A172 (cell line): ENCODE data around the gene NDUFB10. TPM values are rescaled to one million over a fixed set of nuclear protein-coding genes. Genes with fewer than 3 reads are reported as not detected.
"Not testable (repeated sequence)": the region's sequence is repeated elsewhere in the genome, so short reads cannot be mapped to it uniquely, and the experiment has no call there.

Experiments used
- DNase-seq: peaks from one replicate; pipeline ENCODE4 v3.0.0-alpha.2; 2015; ENCODE audit warnings: low spot score
- total RNA-seq: library from RNA; depleted of rRNA; stranded (reverse); fragments of >200 nt; shearing (Covaris generic); gene quantifications from 2 replicates; pipeline ENCODE4 v1.2.3, GENCODE V29; 2014

Gene NDUFB10
- total RNA-seq, 1 experiment from 2014 or later = 367 TPM

- DNase-seq = no peak
Measured at GRCh38 chr16:1924095-1924494, 35.2 kb upstream of the NDUFB10 start.

GRCh38 chr16:1926271-1926670 is 33.1 kb upstream of the NDUFB10 start:
- no peak for DNase-seq

DNA sequence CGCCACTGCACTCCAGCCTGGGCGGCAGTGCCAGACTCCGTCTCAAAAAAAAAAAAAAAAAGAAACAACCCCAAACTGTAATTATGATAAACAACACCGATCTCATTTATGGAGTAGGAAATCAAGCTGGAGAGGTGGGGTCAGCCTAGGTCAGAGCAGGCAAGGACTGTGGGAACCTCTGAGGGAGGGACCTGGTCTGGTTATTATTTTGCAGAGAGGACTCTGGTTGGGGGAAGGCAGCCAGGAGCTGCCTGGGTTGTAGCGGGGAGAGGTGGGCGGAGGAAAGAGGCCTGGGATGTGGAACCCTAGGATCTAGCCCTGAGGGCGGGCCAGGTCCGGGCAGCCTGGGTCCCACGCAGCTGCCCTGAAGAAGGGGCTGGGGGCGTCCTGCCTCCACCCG is 30.2 kb upstream of the NDUFB10 start:
- DNase-seq = peak; percentile 57

DNA sequence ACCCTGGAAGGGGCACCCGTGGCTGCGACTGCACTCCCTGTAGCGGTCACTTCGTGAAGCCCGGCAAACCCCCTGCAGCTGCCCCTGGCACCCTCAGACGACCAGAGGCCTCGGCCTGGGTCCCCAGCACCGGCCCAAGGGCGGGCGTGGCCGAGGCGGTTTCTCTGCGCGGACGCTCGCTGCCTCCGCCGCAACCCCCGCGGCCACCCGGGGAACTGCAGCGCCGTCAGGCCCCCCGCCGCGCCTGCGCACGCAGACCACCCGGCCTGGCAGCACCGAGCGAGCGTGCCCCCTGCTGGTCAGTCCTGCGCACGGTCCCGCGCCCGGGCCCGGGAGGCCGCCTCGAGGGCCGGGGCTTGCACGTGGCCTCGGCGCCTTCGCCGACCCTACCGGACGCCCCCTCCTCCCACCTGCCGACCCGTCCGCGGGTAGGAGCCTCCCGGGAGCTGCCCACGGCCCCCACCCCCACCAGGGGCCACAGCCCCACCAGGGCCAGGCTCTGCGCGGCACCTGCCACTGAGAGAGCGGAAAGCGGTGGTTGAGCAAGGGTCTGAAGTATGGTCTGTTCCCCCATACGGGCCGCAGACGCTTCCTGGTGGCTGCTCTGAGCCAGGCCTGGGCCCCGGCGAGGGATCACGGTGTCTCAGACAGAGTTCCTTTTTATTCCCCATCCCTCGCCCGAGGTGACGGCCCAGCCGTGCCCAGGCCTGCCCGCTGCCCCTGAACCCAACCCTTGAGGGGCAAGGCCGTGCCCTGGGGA is 29.6 kb upstream of the NDUFB10 start:
- peak; percentile 60 for DNase-seq

DNA sequence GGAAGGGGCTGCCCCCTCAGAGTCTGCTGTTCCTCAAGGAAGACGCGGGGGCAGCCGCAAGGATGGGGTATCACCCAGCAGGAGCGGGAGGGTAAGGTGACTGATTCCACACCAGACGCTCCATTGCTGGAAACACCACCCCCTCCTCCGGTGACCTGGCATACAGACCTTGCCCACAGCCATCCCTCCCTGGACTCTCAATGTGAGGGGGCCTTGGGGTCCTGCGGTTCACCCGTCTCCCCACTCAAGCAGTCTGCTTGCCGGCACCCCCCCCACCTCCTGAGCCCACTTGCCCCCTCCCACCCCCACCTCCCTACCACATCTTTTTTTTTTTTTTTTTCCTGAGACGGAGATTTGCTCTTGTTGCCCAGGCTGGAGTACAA is 29.0 kb upstream of the NDUFB10 start:
- DNase-seq = no peak

DNA sequence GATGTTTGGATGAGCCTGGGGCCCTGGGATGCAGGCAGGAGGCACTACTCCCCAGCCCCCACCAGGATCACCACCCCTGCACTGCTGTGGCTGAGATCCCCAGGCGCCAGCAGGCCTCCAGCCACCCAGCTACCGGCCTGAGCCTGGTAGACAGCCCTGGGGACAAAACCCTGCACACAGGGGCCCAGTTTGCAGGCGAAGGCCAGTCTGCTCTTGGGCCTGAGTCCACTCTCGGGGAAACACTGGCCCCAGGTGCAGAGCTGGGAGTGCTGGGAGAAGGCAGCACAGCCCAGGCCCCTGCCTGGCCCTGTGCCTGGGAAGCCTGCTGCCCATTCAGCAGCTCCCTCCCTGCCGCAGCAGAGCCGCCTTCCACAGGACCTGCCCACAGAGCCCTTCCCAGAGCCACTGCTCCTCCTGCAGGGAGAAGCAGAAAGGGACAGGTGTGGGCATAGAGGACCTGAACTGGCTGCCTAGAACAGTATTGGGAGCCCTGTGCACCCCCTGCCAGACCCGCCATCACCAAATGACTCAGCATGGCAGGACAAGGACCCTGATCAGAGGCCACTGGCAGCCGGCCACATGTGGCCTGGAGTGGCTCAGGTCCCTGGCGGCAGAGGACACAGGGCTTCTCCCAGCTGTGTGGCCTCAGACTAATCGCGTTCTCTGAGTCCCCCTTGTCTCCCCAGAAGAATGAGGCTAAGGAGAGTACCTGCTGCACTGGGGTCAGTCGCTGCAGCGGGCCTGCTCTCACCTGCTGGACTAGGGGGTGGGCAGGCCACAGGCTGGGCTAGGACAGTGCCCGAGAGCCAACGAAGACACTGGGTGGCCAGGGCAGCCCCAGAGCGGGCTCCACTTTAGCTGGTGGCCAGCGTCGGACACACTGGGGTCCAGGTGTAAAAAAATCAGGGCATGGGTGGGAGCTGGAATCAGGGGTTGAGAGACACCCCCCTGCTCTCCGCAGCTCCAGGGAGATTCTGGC is 27.0 kb upstream of the NDUFB10 start:
- DNase-seq = peak; percentile 36

- no peak for DNase-seq
Measured at GRCh38 chr16:1933097-1933661, 26.2 kb upstream of the NDUFB10 start.

- DNase-seq = no peak
Measured at GRCh38 chr16:1936945-1937479, 22.3 kb upstream of the NDUFB10 start.

GRCh38 chr16:1938316-1938715 is 21.0 kb upstream of the NDUFB10 start:
- no peak for DNase-seq

DNA sequence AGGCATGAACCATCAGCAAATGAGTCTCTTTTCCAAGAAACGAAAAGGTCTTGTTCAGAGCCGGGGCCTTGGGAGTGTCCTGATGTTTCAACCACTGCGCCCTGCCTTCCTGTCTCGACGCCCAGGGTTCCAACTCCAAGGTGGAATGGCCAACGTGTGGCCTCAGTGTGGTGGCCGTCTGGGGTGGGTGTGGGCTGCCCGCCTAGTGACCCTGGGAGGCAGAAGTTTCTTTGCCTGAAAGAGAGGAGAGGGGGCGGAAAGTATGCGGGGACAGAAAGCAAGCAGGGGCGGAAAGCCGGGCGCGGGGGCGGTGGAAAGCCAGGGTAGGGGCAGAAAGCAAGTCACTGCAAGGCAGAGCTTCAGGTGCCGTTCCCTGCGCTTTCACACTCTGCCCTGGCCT is 20.4 kb upstream of the NDUFB10 start:
- no peak for DNase-seq

GRCh38 chr16:1939833-1940232 is 19.5 kb upstream of the NDUFB10 start:
- not testable (repeated sequence) for DNase-seq

GRCh38 chr16:1940273-1941161 is 18.8 kb upstream of the NDUFB10 start:
- DNase-seq = no peak

- no peak for DNase-seq
Measured at GRCh38 chr16:1941162-1942046, 17.9 kb upstream of the NDUFB10 start.

DNA sequence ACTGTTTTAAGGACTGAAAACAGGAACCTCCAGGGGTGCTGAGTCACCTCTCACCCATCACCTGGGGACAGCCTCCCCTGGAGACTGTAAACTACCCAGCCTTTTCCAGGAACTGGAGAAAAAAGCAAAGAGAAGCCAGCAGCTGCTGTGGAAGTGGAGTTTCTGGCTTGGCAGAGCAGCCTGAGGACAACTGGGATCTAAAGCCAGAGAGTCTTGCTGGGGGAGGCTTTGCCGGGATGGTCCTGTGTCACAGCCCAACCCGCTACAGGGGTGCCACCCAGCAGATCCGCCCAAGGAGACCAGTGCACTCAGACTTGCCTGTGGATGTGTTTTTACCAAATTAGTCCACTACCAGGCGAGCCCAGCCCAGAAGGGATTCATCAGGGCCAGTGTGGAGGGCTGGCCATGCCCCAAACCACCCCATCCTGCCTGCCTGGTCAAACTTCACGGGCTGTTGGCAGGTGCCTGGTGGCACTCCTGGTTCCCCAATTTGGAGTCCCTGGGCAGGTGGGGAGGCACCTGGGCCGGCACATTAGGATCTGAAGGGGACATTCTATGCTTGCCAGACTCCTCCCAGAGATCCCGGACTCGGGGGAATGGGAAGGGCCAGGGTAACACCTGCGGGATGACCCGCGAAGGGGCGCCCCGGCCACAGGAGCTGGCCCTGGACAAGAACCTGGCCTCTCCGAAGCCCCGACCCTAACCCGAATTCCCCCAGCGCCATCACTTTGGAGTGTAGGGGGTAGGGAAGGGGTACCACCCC is 17.1 kb upstream of the NDUFB10 start:
- DNase-seq = no peak

DNA sequence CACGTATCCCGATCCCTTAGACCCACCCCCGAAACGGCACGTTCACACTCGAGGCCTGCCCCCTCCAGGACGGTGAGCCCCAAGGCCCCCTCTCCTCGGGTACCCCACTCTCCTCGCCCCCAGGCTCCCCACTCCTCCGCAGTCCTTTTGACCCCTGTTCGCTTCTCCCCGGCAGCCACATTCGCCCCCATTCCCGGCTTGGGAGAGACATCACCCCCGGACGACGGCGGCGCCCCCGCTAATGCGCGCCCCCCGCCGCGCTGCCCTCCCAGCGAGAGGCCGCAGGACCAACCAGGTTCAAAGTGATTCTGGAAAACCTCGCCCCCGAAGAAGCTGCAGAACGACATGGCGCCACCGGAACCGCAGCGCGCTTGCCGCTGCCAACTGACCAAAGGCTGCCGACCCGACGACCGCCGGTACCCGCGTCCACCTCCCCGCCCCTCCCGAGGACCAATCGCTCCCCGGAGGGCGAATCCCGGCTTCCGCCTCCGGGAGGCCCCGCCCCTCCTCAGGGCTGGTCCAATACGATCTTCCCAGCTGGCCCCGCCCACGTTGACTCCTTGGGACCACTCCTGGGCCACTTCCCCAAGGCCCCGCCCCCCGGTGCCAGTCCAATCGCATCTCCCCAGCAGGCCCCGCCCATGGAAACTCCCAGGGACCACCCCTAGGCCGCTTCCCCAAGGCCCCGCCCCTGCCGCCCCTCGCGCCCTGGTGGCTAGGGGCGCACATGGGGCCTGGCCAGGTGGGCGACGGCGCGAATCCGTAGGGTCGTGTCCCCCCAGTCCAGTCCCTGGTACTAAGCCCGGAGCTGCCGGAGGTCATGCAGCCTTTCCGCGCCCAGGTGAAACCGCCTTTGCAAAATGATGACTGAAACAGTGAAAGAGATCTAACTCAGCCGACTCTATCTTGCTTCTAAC is 16.3 kb upstream of the NDUFB10 start, which contains the start of gene MSRB1:
Gene MSRB1, minus strand, starts transcription at position 390 of the 917 bp plus-strand sequence. Its CDS starts 43 bp downstream, at position 347.
- DNase-seq = peak; percentile 97

DNA sequence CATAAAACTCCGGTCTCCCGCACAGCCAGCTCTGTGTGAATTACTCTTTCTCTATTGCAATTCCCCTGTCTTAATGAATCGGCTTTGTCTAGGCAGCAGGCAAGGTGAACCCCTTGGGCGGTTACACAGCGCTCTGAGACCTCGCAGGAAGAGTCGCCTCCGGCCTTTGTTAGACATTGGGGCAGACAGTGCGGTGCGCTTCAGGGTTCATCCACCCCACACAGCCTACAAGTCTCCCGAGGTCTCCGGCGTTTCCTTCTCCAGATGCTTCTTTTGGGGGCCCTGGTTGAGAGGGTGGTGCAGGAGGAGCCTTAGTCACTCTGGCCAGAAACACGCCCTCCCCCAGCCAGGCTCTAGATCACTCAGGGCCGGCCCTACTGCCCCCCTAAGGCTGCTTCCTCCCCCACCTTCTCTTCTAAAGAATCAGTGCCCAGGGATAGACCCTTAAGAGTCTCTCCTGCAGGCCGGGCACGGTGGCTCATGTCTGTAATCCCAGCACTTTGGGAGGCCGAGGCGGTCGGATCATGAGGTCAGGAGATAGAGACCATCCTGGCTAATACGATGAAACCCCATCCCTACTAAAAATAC is 14.6 kb upstream of the NDUFB10 start:
- no peak for DNase-seq

DNA sequence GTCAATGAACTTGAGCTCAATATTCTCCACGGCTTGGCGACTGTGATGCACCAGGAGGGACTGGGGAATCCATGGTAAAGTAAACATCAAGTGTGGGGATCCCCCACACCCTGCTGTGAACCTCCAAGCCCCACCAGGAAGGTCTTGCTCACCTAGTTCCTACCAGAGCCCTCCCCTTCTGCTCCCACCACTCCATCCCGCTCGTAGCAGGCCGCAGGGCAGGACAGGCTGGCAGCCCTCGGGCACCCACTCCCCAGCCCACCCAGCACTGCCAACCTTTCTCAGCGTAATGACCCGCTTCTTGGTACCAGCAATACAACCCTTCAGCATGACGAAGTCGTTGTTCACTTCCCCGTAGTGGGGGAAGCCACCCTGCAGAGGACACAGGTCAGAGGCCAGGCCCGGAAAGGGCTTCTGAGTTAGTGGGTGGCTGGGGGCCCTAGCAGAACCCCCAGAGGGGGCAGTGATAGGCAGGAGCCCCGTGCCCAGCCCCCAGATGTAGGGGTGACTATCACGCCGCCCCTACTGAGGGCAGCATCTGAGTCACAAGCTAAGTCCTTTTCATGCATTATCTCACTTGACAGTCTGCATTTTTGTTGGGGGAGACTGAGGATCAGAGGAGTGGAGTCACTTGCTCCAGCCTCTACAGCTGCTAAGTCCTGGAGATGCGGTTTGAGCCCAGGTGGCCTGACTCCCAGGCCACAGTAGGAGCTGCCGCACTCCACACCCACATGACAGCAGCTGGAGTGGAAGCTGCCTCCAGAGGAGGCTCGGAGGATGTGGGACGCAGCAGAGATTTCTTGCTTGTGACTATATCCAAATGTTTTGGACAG is 13.6 kb upstream of the NDUFB10 start:
- DNase-seq = no peak
